ENCODE data around the gene AFDN. TPM values are rescaled to one million over a fixed set of nuclear protein-coding genes. Genes with fewer than 3 reads are reported as not detected.
A peak's percentile ranks its signal among the peaks of the same experiment; 100 is the strongest.

AFDN gene
- polyA plus RNA-seq, 1 of the 3 experiments (the other 2 are of a cell fraction) = 25.1 TPM

GRCh38 chr6:167846997-167847606 lies 20.4 kb downstream of the AFDN start:
- Histone ChIP-seq H3K4me2 (peak overlapping the region; percentile 9), H2AFZ (ENCODE audit: low read depth) (no peak overlapping the region), H3K36me3 (replicated peaks in 1 of 2; ENCODE audit: control insufficient read depth in 1 of 2, insufficient read depth in 2 of 2, low read length in 1 of 2) (no peaks in the 10 kb centered on the region), H3K9ac (no peak overlapping the region), H3K79me2 (ENCODE audit: insufficient read depth) (peaks cover 64% of the 10 kb centered on the region), H3K27ac (ENCODE audit: low read depth in 2 of 2, low read length in 1 of 2) (peak overlapping the region in 1 of 2 experiments; percentile 41; a peak in 2 of 4 replicates), H3F3A (replicated peaks; ENCODE audit: insufficient read depth) (peaks cover 14% of the 10 kb centered on the region), H3K27me3 (ENCODE audit: insufficient read depth) (no peaks in the 10 kb centered on the region), H3K9me2 (no peaks in the 10 kb centered on the region), H3K9me3 (no peaks in the 10 kb centered on the region), H3K4me1 (ENCODE audit: control insufficient read depth in 1 of 2, insufficient read depth in 2 of 2, low read depth in 1 of 2, low read length in 1 of 2) (peaks cover 6 to 22% of the 10 kb centered on the region in 2 experiments; a peak in 3 of 4 replicates), H3K4me3 (ENCODE audit: low read depth in 2 of 2, low read length in 1 of 2) (no peak overlapping the region), H4K20me1 (ENCODE audit: insufficient read depth) (peaks cover 26% of the 10 kb centered on the region)
- TF ChIP-seq IRF3 (IDR thresholded peaks at IDR 0.05; ENCODE audit: low read depth, low read length) (no peak), USF2 (IDR thresholded peaks at IDR 0.05; ENCODE audit: borderline replicate concordance, low read depth, low read length) (no peak), RAD21 (IDR thresholded peaks at IDR 0.05; ENCODE audit: low read length) (no peak), TEAD4 (IDR thresholded peaks at IDR 0.05; ENCODE audit: borderline replicate concordance, insufficient read depth) (0 out of 2 replicates have a peak, but pooled peaks have one; percentile 24), GABPA (IDR thresholded peaks at IDR 0.05; ENCODE audit: low read depth) (no peak), FOXJ3 (CRISPR knock-in tag; IDR thresholded peaks at IDR 0.05) (no peak), ELF1 (IDR thresholded peaks at IDR 0.05) (no peak), NFIC (IDR thresholded peaks at IDR 0.05; ENCODE audit: borderline replicate concordance) (peak; percentile 55), SMC3 (IDR thresholded peaks at IDR 0.05; ENCODE audit: low read depth, low read length) (no peak), TCF12 (IDR thresholded peaks at IDR 0.05) (peak; percentile 46), PBX3 (IDR thresholded peaks at IDR 0.05) (peak; percentile 83), MAX (IDR thresholded peaks at IDR 0.05; ENCODE audit: low read depth) (no peak), ZBTB33 (IDR thresholded peaks at IDR 0.05; ENCODE audit: borderline replicate concordance, low read depth) (no peak), JUND (IDR thresholded peaks at IDR 0.05) (0 out of 2 replicates have a peak, but pooled peaks have one; percentile 23), REST (IDR thresholded peaks at IDR 0.05; ENCODE audit: low read depth, low read length) (no peak)
- ChIA-PET CTCF (interaction anchor here (1.3 kb wide), 1 partner anchor 12 kb away, joined by 3 read pairs; no protein-coding TSS in a partner anchor), POLR2A (interaction anchor here (0.5 kb wide), 1 partner anchor 14 kb away, joined by 3 read pairs; no protein-coding TSS in a partner anchor)
- DNase-seq = no peak
- WGBS (ENCODE audit: low lambda C conversion rate) = 66% methylated on average over 6 of the region's 6 CpGs
